ENCODE results near the gene PITPNC1.

PITPNC1 gene

DNA sequence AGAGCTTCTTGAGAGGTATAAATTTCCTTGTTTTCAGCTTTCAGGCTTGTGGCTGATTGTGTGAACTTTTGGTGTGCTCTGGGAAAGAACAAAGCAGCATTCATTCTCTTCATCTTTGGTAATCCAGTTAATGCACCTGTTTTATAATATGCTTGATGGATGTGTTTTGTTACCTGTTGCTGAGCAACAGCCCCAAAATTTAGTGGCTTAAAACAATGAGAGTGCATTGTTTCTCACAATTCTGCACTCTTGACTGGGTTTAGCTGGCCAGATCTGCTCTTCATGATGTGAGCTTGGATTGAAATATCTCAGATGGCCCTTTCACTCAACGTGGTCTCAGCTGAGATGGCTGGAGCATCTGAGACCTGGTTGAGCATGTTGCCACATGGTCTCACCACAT, 281.9 kb downstream of the PITPNC1 start:
- no peak for DNase-seq

DNA sequence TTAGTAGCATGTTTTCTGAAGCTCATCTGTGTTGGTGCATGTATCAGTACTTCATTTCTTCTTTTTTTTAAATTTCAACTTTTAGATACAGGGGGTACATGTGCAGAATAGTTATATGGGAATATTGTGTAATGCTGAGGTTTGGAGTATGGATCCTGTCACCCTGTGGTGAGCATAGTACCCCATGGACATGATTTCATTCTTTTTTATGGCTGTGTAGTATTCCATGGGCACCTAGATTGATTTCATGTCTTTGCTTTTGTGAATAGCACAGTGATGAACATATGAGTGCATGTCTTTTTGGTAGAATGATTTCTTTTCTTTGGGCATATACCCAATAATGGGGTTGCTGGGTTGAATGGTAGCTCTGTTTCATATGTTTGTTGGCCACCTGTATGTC, 285.6 kb downstream of the PITPNC1 start:
- DNase-seq, result no peak

DNA sequence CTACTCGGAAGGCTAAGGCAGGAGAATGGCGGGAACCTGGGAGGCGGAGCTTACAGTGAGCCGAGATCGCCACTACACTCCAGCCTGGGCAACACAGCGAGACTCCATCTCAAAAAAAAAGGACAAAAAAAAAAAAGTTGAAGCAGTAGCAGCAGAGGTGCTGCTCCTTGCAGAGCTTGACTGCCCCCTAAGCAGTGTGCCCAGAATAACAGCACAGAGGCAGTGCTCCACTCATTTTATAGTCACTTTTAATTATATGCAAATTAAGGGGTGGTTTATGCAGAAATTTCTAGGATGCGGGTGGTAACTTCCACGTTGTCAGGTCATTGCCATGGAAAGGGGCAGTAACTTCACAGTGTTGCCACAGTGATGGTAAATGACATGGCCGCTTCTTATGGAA, 286.4 kb downstream of the PITPNC1 start:
- no peak for DNase-seq

DNA sequence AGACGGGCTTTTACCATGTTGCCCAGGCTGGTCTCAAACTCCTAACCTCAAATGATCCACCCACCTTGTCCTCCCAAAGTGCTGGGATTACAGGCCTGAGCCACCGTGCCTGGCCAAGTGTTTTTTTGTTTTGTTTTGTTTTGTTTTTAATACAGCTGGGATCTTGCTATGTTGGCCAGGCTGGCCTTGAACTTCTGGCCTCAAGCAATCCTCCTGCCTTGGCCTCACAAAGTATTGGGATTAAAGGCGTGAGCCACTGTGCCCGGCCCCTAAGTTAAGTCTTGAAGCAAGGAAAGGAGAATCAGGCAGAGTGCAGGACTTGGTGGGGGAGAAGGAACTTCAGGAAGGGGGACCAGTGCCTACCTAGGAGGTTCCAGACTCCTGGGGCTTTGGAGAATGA, 288.9 kb downstream of the PITPNC1 start:
- no peak for DNase-seq

DNA sequence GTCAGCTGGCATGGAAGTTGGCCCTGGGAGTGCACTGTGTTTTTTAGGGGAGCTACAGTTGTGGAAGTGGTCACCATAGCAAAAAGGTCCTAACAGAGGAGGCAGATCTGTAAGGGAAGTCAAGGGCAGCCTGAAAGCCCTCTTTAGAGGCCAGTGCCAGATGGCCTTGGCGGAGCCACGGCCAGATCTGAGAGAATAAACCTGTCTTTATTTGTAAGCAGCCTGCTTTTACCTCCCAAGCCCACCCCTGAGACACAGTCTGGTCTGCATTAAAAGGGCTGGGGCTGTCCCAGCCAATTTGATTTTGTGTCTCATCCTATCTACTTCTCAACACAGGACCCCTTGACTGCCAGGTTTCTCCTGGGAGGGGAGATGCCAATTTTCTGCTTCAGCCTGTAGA, 289.6 kb downstream of the PITPNC1 start:
- no peak for DNase-seq

DNA sequence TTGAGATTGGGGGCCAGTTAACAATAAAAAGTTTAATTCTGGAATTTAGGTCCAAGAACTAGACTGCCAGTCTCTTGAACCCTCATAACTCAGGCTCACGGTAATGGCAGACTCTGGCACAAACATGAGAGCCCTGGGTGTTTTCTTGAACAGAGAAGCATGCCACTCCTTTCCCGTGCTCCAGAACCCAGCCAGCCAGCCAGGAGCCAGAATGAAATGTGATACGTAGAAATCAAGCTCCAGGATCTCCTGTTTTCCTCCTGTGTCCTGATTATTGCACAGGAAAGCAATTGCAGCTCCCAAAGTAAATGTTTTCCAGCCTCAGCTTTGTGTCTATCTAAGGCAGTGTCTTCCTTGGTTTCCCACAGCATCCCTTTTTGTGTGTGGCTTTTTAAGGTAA, 294.4 kb downstream of the PITPNC1 start:
- no peak for DNase-seq

DNA sequence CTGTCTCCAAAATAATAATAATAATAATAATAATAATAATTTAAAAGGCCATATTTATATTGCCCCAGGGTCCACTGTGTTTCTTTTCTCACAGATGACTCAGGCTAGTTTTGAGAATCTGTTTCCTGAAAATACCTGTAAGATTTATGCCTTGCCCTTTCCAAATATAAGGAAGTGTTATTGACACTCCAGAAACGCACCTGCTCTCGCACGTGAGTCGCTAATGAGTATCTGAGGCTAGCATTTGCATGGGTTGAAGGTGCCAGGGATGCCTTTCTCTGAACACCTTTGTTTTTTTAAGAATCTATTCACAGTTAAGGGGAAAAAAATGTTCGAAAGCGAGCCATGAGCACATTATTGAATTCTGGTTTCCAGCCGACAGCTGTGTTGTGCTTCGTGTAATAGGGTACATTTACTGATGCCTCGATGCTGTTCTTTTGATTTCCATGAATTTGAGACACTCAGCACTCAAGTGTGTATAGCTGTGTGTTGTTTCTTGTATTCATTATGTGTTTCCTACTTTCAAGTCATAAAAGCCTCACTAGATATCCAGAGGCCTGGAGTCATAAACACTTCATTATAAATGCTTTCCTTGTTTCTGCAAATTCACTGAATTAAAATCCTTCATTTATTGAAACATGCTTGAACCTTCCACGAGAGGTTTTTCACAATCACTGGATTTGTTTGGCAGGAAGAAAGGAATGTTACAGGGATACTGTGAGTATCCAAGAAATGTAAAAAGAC, 295.7 kb downstream of the PITPNC1 start:
- DNase-seq, result no peak

DNA sequence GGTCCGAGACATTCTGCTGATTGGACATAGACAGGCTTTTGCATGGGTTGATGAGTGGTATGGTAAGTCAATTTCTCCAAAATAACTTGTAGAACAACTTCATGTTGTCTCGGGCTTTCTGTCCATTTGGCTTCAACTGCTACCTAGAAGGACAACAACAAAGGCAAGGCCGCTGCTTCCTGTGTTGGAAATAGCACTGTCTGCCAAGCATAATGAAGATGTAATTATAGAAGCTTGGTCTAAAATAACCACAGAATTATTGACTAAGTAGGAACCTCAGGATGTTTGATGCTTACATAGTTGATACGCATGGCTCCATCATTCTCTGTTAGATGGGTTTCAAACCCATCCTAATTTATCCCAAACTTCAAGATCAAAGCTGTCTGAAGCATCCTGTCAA, 298.4 kb downstream of the PITPNC1 start:
- DNase-seq, result no peak

DNA sequence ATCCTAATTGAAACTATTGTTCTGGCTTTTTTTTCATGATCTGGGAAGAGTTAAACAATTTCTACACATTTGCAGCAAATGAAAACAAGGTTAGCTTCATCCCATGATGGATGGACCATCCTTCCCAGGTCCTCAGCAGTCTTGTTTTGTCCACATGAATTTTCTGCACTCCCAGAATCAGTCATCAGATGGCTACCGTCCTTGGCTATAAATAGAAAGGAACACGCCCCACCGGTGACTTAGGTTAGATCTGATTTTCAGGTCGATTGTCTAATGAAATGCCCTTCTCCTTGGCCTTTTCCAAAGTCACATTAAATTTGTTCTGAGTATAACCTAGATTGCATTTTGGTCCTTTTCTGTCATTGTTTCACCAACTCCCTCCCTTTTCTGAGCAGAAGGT, 299.2 kb downstream of the PITPNC1 start:
- DNase-seq, result no peak

DNA sequence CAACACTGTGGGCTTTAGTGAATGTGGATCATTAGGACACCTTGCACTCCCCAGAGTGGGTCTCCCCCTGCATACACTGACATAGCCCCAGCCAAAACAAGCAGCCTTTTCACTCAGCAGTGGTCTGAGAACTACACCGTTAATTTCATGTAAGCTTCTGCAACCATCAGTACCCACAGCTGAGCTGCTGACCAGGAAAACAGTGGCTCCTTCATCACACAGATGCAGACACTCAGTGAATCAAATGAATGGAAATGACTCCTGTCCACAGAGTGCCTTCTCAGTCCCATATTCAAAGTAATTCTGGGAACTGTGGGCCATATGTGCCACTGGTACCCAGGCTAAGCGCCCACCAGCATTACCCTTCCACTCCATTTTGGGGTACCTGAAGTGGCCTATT, 301.3 kb downstream of the PITPNC1 start:
- DNase-seq, result no peak

DNA sequence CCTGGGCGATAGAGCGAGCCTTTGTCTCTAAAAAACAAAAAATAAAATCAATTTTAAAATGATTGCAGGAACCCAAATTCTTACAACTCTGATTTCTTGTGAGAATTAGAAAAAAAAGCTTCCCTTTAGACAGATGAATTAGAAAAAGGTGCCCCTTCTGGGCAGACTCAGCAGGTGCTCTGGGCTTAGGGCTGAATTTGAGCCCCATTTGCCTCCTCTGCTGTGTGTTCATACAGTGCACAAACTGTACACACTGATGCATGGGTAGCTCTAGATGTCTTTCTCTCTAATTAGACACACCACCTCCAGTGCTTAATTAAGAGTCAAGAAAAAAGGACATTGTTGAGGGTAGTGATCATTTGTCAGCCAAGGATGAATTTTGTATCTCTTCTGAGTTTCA, 302.1 kb downstream of the PITPNC1 start:
- DNase-seq, result no peak

DNA sequence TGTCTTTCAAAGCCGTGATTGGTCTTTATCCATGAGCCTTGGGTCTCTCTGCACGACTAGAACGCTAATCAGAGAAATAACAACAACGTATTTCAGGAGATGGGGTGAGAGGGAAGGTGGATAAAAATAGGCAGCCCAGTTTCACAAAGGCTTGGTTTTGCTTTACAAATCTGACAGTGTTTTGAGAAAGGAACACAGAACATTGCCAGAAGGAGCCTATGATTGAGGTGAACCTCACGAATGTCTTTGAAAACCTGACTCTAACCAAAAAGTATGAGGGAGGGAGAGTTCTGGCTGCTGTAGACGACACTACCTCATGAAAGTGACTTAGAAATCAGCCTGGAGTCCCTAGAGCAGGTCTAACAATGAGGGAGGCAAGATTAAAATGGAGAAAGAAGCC, 302.6 kb downstream of the PITPNC1 start:
- no peak for DNase-seq

DNA sequence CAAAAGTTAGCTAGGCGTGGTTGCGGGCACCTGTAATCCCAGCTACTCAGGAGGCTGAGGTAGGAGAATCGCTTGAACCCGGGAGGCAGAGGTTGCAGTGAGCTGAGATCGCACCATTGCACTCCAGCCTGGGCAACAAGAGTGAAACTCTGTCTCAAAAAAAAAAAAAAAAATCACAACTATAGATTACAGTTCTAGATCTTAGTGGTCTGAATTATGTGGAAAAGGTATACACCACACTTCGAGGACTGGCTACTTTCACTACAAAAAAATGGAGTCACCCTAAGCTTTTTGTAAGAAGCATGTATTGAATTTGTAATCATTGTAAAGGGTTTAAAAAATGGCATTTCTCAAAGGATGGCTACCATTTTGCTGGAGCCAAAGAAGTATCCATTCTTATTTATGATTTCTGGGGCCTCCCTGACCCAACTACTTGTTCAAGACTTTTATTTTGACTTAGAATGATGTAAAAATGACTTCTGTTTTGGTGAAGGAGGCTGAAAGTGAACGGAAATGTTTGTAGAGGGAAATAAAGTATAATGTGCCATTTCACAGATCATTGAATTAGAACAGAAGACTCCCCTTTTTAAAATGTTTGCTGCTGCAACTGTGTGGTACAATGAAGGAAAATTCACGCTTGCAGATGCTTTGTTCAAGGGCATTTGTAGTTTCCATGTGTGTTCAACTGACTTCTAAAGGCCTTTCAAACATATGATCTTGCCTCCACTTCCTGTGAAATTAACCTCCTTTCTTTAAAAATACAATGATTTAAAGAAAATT, 303.6 kb downstream of the PITPNC1 start:
- no peak for DNase-seq

DNA sequence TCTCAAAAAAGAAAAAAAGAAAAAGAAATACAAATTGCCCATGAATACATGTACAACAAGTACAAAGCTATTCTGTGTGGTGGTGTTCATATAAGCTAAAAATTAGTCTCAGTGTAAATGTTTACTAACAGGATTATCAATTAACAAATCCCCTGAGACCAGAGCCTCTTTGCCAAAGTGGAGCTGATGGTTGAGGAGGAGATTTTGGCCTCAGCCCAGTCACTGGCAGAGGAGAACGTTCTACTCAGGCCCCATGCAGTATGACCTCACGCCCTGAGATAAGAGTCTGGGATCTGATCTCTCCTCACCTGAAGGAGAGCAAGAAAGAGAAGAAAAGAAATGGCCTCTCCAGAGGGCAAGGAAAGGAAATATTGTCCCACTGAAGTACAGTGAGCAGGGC, 305.1 kb downstream of the PITPNC1 start:
- no peak for DNase-seq

DNA sequence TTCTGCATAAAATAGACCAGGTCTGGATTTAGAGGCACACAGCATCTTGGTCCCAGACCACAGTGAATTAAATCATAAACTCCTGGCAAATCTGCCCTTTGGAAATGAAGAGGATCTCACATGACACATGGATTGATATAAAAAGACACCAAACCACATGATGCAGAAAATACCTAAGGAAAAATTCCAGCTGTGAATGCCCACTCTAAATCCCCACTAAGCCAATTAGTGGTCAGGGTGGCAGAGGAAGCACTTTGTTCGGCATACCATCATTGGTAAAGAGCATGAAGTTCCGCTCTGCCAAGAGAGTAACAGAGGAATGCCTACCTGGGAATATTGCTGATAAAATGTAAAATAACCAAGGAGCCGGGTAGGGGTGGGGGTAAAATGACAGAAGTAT, 308.3 kb downstream of the PITPNC1 start:
- no peak for DNase-seq

DNA sequence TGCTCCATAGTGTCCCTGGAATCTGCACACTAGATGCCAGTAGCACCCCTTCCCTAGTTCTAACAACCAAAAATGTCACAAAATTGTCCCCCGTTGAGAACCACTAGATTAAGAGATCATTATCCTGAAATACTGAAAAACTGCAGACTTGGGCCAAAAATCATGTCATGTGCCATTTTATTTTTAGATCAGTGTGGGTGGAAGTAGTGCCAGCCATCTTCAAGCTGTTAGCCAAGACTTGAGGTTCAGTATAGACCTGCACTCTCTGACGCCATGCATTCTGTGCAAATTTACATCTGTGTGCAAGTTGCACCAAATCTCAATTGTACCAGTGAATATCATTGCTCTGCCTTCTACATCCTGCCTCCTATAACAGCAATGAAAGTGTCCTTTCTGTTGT, 309.2 kb downstream of the PITPNC1 start:
- no peak for DNase-seq

DNA sequence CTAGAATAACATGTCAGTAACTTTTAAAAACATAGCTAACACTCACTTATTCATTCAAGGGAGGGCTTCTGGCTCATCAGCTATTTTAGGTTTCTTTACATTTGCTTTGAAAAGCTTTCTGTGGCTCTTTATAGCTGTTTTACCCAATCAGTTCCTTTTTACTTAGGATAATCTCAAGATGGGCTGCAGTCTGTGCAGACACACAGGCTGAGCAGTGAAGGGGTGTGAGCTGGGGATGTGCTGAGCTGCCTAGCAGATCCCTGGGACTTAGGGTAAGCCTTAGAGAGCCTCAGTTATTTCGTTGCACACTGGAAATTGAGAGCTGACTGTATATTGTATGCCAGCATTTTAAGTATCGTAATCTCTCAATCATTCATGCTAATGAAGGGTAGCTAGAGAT, 310.4 kb downstream of the PITPNC1 start:
- no peak for DNase-seq

DNA sequence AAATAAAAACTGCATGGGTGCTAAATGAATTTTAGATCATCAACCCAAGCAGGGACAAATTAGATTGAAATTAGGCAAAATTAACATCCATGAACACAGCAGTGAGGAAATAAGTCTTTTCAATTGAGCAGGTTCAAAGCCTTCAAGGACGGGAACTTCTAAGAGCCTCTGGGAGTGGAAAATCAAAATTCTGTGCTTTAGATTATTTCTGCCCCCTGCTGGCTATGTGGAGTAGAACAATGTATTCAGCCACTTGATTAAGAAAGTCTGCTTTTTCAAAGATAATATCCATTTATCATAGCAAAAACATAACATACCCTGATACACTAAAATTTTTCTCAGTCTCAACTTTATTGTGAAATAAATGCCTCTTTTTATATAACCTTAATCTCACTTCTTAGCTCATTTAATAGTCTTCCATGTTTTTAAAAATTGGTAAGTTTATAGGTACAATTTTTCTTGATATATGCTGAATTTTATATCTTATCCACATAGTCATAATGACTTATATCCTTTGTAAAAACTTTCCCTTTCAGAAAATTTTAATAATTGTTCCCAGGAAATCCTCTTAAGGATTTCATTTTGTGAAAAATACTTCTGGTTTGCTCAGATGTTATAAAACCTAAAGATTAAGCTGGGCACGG, 312.6 kb downstream of the PITPNC1 start:
- DNase-seq, result peak; percentile 5

DNA sequence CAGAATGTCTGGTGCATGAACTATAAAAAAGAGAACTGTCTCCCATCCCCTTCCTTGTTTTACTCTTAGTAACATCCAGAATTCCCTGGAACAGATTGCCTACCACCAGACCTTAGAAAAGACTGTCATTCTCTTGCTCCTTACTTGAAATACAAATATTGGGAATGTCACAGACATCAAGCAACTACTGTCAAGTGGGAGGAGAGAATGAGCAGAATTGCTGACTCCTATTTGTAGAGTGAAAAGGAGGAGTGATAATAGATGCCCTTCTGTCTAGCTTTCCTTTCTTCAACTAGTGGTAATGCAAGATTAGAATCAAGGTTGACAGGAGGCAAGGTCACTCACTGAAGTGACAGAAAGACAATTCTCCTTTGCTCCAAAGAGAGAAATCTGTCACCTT, 316.7 kb downstream of the PITPNC1 start:
- DNase-seq, result no peak

DNA sequence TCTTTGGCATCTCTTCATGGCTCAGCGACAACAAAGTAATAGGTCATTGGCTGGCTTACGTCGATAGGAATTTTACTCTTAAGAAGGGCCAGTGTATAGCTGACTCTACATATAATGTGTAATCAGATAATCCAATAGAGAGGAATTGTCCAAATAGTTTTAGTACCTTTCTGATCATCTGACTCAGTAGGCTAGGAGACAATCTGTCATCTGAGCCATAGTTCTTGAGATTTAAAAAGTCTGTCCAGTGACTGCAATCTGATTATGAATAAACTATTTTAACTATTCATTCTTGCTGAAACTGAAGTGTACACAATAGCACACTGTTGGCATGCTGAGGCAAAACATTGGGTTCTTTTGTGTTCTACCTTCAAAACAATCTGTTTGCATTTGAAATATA, 319.3 kb downstream of the PITPNC1 start:
- no peak for DNase-seq

DNA sequence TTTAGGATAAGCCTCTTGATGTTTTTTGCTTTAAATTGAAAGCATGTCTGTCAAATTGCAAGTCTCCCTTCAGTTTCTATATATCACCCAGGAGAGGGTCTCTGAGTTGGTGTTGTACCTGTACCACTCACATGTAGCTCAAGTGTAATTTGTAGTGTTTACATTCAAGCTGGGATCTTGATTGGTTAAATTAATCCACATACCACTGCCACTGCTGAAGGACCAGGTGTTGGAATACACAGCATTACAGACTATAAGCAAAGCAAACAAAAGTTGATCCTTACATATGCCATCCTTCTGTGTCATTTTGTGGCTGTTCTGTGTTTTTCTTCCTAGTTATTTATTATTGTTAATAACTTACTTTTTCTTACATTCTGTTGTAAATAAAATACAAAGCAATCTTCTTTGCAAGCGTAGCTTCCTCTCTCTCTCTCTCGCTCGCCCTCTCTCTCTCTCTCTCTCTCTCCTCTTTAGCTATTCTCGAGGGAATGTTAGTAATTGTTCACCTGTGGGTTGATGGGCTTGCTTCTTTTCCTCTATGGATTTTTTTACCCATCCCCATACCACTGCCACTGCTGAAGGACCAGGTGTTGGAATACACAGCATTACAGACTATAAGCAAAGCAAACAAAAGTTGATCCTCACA, 319.9 kb downstream of the PITPNC1 start:
- no peak for DNase-seq

DNA sequence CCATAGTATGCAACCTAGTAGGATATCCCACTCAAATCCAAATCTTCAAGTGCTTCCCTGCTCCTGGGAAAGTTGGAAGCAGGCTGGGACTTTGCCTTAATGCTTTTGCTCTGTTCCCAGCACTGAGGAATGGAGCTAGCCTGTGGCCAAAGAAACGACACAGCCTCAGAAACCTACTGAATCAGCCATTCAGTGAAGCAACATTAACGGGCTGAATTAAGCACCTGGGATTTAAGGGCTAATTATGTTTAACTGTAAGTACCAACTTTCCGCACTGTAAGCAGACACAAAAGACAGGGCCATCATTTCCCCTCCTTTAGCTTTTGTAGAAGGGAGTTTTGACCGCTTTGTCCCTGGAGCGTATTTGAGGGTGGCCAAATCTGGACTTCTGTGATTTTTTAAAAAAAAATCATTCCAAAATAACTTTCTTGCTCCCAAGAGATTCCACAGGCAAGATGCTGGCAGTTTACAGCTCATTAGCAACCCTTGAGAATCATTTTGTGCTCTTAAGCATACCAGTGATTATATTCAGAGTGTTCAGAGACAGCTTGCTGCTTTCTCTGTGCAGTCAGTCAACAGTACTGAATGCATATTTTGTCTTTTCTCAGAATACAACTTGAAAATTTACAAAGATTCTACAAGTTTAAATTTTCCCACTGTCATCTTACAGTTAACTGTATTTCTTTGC, 323.1 kb downstream of the PITPNC1 start:
- no peak for DNase-seq

DNA sequence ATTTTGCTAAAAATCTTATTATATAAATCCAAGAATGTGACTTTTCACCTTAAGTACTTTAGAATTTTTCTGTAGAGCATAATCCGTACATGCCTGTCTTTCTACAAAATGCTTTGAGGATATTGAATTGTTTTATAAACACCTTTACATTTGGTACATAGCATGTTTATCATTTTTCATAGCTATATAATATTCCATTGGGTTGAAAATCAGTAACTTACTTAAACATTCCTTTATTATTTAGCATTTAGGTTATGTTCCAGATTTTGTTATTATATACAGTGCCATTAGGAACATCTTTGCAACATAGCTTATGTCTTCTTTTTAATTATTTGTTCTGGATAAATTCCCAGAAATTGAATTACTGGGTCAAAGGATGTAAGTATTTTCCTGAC, 323.6 kb downstream of the PITPNC1 start:
- no peak for DNase-seq

Data from T1000 (cell line).